SK-N-SH treated with all-trans-retinoic acid at 6 μM for 48 hours (cell line): ENCODE data around the gene NINL.

Experiments
- ATAC-seq: fragments of 200-7000 bp; cut with Tn5 transposase; 3 replicates; pipeline ENCODE4 v1.9.1; 2020; ENCODE audit warnings: mild to moderate bottlenecking, moderate library complexity
- ARNTL ChIP-seq: fragments of 450-650 bp; formaldehyde crosslinking; IDR thresholded peaks from 2 replicates; pipeline ENCODE4 v1.5.0; 2020; ENCODE audit warnings: low read depth, mild to moderate bottlenecking, moderate library complexity, borderline replicate concordance
- BACH2 ChIP-seq: fragments of 250-450 bp; sonication (Bioruptor Pico); IDR thresholded peaks from 2 replicates; pipeline ENCODE4 v1.9.0; 2021; ENCODE audit warnings: mild to moderate bottlenecking, borderline replicate concordance
- CSDC2 ChIP-seq: fragments of 250-450 bp; sonication (Bioruptor Pico); IDR thresholded peaks from 2 replicates; pipeline ENCODE4 v1.5.0; 2020; ENCODE audit warnings: mild to moderate bottlenecking, moderate library complexity
- ESRRG ChIP-seq: fragments of 250-450 bp; sonication (Bioruptor Pico); IDR thresholded peaks from 2 replicates; pipeline ENCODE4 v1.6.1; 2021; ENCODE audit warnings: mild to moderate bottlenecking
- GLIS3 ChIP-seq: fragments of 250-450 bp; sonication (Bioruptor Pico); IDR thresholded peaks from 2 replicates; pipeline ENCODE4 v1.5.0; 2020; ENCODE audit warnings: mild to moderate bottlenecking, moderate library complexity
- ISL1 ChIP-seq: fragments of 250-450 bp; sonication (Bioruptor Pico); IDR thresholded peaks from 2 replicates; pipeline ENCODE4 v2.1.2; 2022; ENCODE audit warnings: mild to moderate bottlenecking, moderate library complexity
- OSR1 ChIP-seq: fragments of 250-450 bp; sonication (Bioruptor Pico); IDR thresholded peaks from 2 replicates; pipeline ENCODE4 v1.8.0; 2022; ENCODE audit warnings: moderate library complexity, mild to moderate bottlenecking, inconsistent platforms
- PPARA ChIP-seq: fragments of 250-450 bp; sonication (Bioruptor Pico); IDR thresholded peaks from 2 replicates; pipeline ENCODE4 v1.5.0; 2020; ENCODE audit warnings: mild to moderate bottlenecking, borderline replicate concordance
- RARB ChIP-seq: fragments of 250-450 bp; sonication (Bioruptor Pico); IDR thresholded peaks from 2 replicates; pipeline ENCODE4 v1.8.0; 2021; ENCODE audit warnings: mild to moderate bottlenecking, moderate library complexity
- SNAI2 ChIP-seq: fragments of 250-450 bp; sonication (Bioruptor Pico); IDR thresholded peaks from 2 replicates; pipeline ENCODE4 v1.5.0; 2020; ENCODE audit warnings: mild to moderate bottlenecking, moderate library complexity
- TCF4 ChIP-seq: fragments of 250-450 bp; sonication (Bioruptor Pico); IDR thresholded peaks from 2 replicates; pipeline ENCODE4 v1.8.0; 2021; ENCODE audit warnings: mild to moderate bottlenecking, moderate library complexity, borderline replicate concordance
- TOX ChIP-seq: fragments of 250-450 bp; sonication (Bioruptor Pico); IDR thresholded peaks from 2 replicates; pipeline ENCODE4 v1.8.0; 2021; ENCODE audit warnings: mild to moderate bottlenecking, moderate library complexity, borderline replicate concordance
- TSHZ2 ChIP-seq: fragments of 250-450 bp; sonication (Bioruptor Pico); IDR thresholded peaks from 2 replicates; pipeline ENCODE4 v1.5.0; 2020; ENCODE audit warnings: mild to moderate bottlenecking, moderate library complexity
- ZC3H10 ChIP-seq: fragments of 250-450 bp; sonication (Bioruptor Pico); IDR thresholded peaks from 2 replicates; pipeline ENCODE4 v1.5.1; 2021; ENCODE audit warnings: mild to moderate bottlenecking, moderate library complexity
- ZFP3 ChIP-seq: fragments of 250-450 bp; sonication (Bioruptor Pico); IDR thresholded peaks from 2 replicates; pipeline ENCODE4 v1.5.0; 2020; ENCODE audit warnings: mild to moderate bottlenecking, moderate library complexity
- ZFP30 ChIP-seq: fragments of 450-650 bp; formaldehyde crosslinking; IDR thresholded peaks from 2 replicates; pipeline ENCODE4 v1.5.0; 2022; ENCODE audit warnings: mild to moderate bottlenecking, moderate library complexity
- ZNF565 ChIP-seq: fragments of 450-650 bp; formaldehyde crosslinking; conservative IDR thresholded peaks from 2 replicates; pipeline ENCODE4 v1.5.0; 2020; ENCODE audit warnings: low read depth, mild to moderate bottlenecking, moderate library complexity
- ZNF70 ChIP-seq: fragments of 450-650 bp; formaldehyde crosslinking; IDR thresholded peaks from 2 replicates; pipeline ENCODE4 v1.5.0; 2020; ENCODE audit warnings: mild to moderate bottlenecking, moderate library complexity
- ZNF8 ChIP-seq: fragments of 450-650 bp; formaldehyde crosslinking; IDR thresholded peaks from 2 replicates; pipeline ENCODE4 v1.5.0; 2020; ENCODE audit warnings: mild to moderate bottlenecking, moderate library complexity
- TF ChIP-seq, protein P1 (sequence below): fragments of 250-450 bp; sonication (Bioruptor Pico); IDR thresholded peaks from 2 replicates; pipeline ENCODE4 v1.5.1; 2020; ENCODE audit warnings: low read depth, mild to moderate bottlenecking, moderate library complexity
- TF ChIP-seq, protein P2 (sequence below): fragments of 250-450 bp; sonication (Bioruptor Pico); IDR thresholded peaks from 2 replicates; pipeline ENCODE4 v1.8.0; 2021; ENCODE audit warnings: low read depth, mild to moderate bottlenecking, moderate library complexity, borderline replicate concordance
- TF ChIP-seq, protein P3 (sequence below): fragments of 250-450 bp; sonication (Bioruptor Pico); IDR thresholded peaks from 2 replicates; pipeline ENCODE4 v1.8.0; 2020; ENCODE audit warnings: mild to moderate bottlenecking, moderate library complexity, borderline replicate concordance

The NINL gene

DNA sequence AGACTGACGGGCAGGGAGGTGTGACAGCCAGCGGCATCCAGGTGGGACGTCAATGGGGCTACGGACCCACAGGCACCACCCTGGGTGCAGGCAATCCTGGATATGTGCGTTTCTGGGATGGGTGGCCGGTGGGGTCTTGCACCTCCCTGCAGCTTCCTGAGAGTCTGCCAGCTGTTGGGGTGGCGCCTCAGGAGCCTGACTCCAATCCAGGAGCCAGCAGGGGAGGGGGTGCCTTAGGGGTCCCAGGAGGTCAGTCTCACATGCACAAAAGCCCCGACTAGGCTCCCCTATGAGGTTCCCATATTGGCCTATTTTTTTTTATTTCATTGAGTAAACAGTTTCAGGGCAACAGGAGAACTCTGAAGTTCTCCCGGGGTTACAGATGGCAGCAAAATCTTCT is 104.5 kb downstream of the NINL start:
- ATAC-seq: no peak
- TF ChIP-seq ZNF70 (CRISPR knock-in tag) (no peak), TCF4 (CRISPR knock-in tag) (no peak), RARB (CRISPR knock-in tag) (no peak), PPARA (CRISPR knock-in tag) (no peak)

DNA sequence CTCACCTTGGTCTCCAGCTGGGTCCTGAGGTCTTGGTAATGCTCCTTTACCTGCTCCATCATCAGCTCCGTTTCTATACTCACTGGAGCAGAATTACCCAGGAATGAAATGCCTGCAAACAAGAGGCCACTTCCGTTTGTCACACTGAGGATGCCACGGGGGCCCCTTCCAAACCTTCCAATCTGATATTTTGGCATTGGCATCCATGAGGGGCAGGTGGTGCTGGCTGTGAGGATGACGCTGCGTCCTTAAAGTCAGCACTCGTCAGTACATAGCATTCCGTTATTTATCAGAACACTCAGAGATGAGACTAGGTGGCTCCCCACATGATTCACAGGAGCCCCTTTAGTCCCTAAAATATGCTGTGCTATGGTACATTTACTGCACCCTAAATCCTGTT is 105.2 kb downstream of the NINL start:
- TF ChIP-seq ZNF565 (CRISPR knock-in tag) (no peak), TOX (CRISPR knock-in tag) (no peak), RARB (CRISPR knock-in tag) (no peak), BACH2 (no peak), ZNF70 (CRISPR knock-in tag) (no peak), PPARA (CRISPR knock-in tag) (no peak), ZFP30 (CRISPR knock-in tag) (no peak), ESRRG (CRISPR knock-in tag) (no peak), ZNF8 (CRISPR knock-in tag) (no peak), OSR1 (CRISPR knock-in tag) (no peak), TCF4 (CRISPR knock-in tag) (no peak), ARNTL (CRISPR knock-in tag) (no peak), SNAI2 (CRISPR knock-in tag) (no peak), ISL1 (CRISPR knock-in tag) (no peak)
- TF ChIP-seq, protein P1, sequence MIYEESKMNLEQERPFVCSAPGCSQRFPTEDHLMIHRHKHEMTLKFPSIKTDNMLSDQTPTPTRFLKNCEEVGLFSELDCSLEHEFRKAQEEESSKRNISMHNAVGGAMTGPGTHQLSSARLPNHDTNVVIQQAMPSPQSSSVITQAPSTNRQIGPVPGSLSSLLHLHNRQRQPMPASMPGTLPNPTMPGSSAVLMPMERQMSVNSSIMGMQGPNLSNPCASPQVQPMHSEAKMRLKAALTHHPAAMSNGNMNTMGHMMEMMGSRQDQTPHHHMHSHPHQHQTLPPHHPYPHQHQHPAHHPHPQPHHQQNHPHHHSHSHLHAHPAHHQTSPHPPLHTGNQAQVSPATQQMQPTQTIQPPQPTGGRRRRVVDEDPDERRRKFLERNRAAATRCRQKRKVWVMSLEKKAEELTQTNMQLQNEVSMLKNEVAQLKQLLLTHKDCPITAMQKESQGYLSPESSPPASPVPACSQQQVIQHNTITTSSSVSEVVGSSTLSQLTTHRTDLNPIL (CRISPR knock-in tag): no peak
- no peak for ATAC-seq

GRCh38 chr20:25479638-25480037 is 105.7 kb downstream of the NINL start:
- no peak for ATAC-seq
- TF ChIP-seq BACH2: no peak
- no peak for TF ChIP-seq ZFP30 (CRISPR knock-in tag)
- no peak for TF ChIP-seq TCF4 (CRISPR knock-in tag)
- no peak for TF ChIP-seq ISL1 (CRISPR knock-in tag)
- no peak for TF ChIP-seq CSDC2
- no peak for TF ChIP-seq ESRRG (CRISPR knock-in tag)
- TF ChIP-seq ZNF8 (CRISPR knock-in tag): no peak
- TF ChIP-seq ZNF70 (CRISPR knock-in tag): no peak
- TF ChIP-seq ZFP3 (CRISPR knock-in tag): no peak
- TF ChIP-seq, protein P2, sequence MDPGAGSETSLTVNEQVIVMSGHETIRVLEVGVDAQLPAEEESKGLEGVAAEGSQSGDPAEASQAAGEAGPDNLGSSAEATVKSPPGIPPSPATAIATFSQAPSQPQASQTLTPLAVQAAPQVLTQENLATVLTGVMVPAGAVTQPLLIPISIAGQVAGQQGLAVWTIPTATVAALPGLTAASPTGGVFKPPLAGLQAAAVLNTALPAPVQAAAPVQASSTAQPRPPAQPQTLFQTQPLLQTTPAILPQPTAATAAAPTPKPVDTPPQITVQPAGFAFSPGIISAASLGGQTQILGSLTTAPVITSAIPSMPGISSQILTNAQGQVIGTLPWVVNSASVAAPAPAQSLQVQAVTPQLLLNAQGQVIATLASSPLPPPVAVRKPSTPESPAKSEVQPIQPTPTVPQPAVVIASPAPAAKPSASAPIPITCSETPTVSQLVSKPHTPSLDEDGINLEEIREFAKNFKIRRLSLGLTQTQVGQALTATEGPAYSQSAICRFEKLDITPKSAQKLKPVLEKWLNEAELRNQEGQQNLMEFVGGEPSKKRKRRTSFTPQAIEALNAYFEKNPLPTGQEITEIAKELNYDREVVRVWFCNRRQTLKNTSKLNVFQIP (CRISPR knock-in tag): no peak
- TF ChIP-seq ZNF565 (CRISPR knock-in tag): no peak
- no peak for TF ChIP-seq OSR1 (CRISPR knock-in tag)
- TF ChIP-seq, protein P3, sequence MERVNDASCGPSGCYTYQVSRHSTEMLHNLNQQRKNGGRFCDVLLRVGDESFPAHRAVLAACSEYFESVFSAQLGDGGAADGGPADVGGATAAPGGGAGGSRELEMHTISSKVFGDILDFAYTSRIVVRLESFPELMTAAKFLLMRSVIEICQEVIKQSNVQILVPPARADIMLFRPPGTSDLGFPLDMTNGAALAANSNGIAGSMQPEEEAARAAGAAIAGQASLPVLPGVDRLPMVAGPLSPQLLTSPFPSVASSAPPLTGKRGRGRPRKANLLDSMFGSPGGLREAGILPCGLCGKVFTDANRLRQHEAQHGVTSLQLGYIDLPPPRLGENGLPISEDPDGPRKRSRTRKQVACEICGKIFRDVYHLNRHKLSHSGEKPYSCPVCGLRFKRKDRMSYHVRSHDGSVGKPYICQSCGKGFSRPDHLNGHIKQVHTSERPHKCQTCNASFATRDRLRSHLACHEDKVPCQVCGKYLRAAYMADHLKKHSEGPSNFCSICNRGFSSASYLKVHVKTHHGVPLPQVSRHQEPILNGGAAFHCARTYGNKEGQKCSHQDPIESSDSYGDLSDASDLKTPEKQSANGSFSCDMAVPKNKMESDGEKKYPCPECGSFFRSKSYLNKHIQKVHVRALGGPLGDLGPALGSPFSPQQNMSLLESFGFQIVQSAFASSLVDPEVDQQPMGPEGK (CRISPR knock-in tag): no peak
- TF ChIP-seq TSHZ2 (CRISPR knock-in tag): no peak
- no peak for TF ChIP-seq TOX (CRISPR knock-in tag)
- no peak for TF ChIP-seq ARNTL (CRISPR knock-in tag)
- TF ChIP-seq GLIS3 (CRISPR knock-in tag): no peak
- TF ChIP-seq SNAI2 (CRISPR knock-in tag): no peak
- TF ChIP-seq ZC3H10 (CRISPR knock-in tag): no peak
- TF ChIP-seq, protein P1 (CRISPR knock-in tag): no peak
- TF ChIP-seq, all 23 proteins: peak for 0
